A375 (cell line): Measurements from ENCODE around the gene COCH. TPM values are rescaled to one million over a fixed set of nuclear protein-coding genes. Genes with fewer than 3 reads are reported as not detected.

Experiments
- total RNA-seq: library from RNA; depleted of rRNA; stranded (reverse); fragments of >200 nt; shearing (Covaris generic); gene quantifications from 2 replicates; pipeline ENCODE4 v1.2.3, GENCODE V29; 2014; rRNA removed

The COCH gene
- total RNA-seq = 3.5 and 5.4 TPM in 2 replicates

DNA sequence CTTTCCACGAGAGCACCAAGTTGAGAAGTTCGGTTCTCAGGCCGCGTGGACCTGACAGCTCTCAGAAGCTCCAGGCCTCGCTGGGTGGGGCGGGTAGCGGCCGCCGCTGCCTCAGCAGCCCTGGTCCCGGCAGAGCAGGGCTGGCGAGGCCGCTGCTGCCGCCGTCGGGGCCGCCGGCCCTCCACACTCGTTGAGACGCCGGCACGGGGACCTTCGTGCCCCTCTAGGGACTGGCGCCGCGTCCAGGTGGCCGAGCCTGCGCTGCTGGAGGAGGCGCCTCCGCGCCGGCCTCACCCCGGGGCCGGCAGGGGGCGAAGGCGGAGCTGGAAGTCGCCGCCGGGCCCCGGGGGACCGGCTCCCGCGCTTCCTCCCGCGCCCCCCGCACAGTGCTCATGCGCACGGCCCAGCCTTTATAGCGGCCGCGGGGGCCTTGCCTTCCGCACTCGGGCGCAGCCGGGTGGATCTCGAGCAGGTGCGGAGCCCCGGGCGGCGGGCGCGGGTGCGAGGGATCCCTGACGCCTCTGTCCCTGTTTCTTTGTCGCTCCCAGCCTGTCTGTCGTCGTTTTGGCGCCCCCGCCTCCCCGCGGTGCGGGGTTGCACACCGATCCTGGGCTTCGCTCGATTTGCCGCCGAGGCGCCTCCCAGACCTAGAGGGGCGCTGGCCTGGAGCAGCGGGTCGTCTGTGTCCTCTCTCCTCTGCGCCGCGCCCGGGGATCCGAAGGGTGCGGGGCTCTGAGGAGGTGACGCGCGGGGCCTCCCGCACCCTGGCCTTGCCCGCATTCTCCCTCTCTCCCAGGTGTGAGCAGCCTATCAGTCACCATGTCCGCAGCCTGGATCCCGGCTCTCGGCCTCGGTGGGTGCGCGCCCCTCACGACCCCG, at the start of gene COCH:
COCH (plus strand) TSS at position 440 of the 879 bp plus-strand sequence; CDS start at position 820, 380 bp downstream.

Other genes starting within 250 kb of the COCH start
- gene AP4S1, start 151.1 kb downstream of the COCH start, total RNA-seq = 2.1 and 3.4 TPM in 2 replicates
- 24.0 and 30.1 TPM in 2 replicates for gene STRN3, start 151.8 kb downstream of the COCH start, total RNA-seq